PC-9 (cell line): ENCODE results near the gene NT5C2. TPM values are rescaled to one million over a fixed set of nuclear protein-coding genes. Genes with fewer than 3 reads are reported as not detected.

Experiments
- BruUV-seq: library from RNA; stranded (reverse); fragments of 400-500 nt; replicated peaks from 2 replicates; lab custom pipeline; 2021; lab: Mats Ljungman, UMichigan
- CTCF ChIA-PET: fragments of 300-600 bp; sonication (Branson Sonifier 250); formaldehyde crosslinking; loops from one replicate; lab custom pipeline; 2022; ENCODE audit warnings: antibody characterized with exemption; lab: Charles Lee
- POLR2A ChIA-PET: fragments of 300-600 bp; sonication (Branson Sonifier 250); formaldehyde crosslinking; loops from one replicate; lab custom pipeline; 2022; ENCODE audit warnings: antibody characterized with exemption; ENCODE audit not compliant: unreplicated experiment; lab: Charles Lee
- DNase-seq, 2 experiments: peaks; one replicate each; pipeline versions ENCODE4 v3.0.0 to v3.0.0-alpha.2; 2015 to 2022; ENCODE audit warnings: mixed read lengths in 1 of 2
- H2AFZ ChIP-seq: fragments of 200-600 bp; sonication (generic); 2 replicates; pipeline ENCODE4 v1.8.1; 2017; ENCODE audit warnings: antibody characterized with exemption
- H3F3A ChIP-seq: fragments of 200-600 bp; sonication (generic); 2 replicates; pipeline ENCODE4 v1.8.1; 2017; ENCODE audit warnings: antibody characterized with exemption, mild to moderate bottlenecking, low read depth; ENCODE audit not compliant: insufficient read depth
- H3K27ac ChIP-seq: fragments of 200-600 bp; sonication (generic); 2 replicates; pipeline ENCODE4 v1.6.1; 2016; ENCODE audit warnings: mixed run types
- H3K27me3 ChIP-seq: fragments of 200-600 bp; sonication (generic); 2 replicates; pipeline ENCODE4 v1.6.1; 2016; ENCODE audit warnings: low read depth, mixed run types; ENCODE audit not compliant: insufficient read depth
- H3K36me3 ChIP-seq: fragments of 200-600 bp; sonication (generic); 2 replicates; pipeline ENCODE4 v1.6.1; 2016; ENCODE audit warnings: low read depth, mixed run types
- H3K4me1 ChIP-seq: fragments of 200-600 bp; sonication (generic); replicated peaks from 2 replicates; pipeline ENCODE4 v1.6.1; 2016; ENCODE audit warnings: mixed run types; ENCODE audit not compliant: insufficient read depth
- H3K4me2 ChIP-seq: fragments of 200-600 bp; sonication (generic); 2 replicates; pipeline ENCODE4 v1.6.1; 2017; ENCODE audit warnings: mixed run types
- H3K4me3 ChIP-seq: fragments of 200-600 bp; sonication (generic); 2 replicates; pipeline ENCODE4 v1.6.1; 2016; ENCODE audit warnings: mixed run types
- H3K79me2 ChIP-seq: fragments of 200-600 bp; sonication (generic); 2 replicates; pipeline ENCODE4 v1.6.1; 2017; ENCODE audit warnings: low read depth, mixed run types
- H3K9me2 ChIP-seq: fragments of 200-600 bp; sonication (generic); 2 replicates; pipeline ENCODE4 v1.8.1; 2017; ENCODE audit warnings: mild to moderate bottlenecking; ENCODE audit not compliant: insufficient read depth
- H3K9me3 ChIP-seq: fragments of 200-600 bp; sonication (generic); 2 replicates; pipeline ENCODE4 v1.8.1; 2016; ENCODE audit warnings: low read depth; ENCODE audit not compliant: insufficient read depth
- H4K20me1 ChIP-seq: fragments of 200-600 bp; sonication (generic); 2 replicates; pipeline ENCODE4 v1.8.1; 2017; ENCODE audit not compliant: insufficient read depth
- EZH2 ChIP-seq: fragments of 200-600 bp; sonication (generic); IDR thresholded peaks from 2 replicates; pipeline ENCODE4 v1.8.0; 2017; ENCODE audit warnings: antibody characterized with exemption, low read depth
- intact Hi-C: fragments of 100-400 bp; cut with micrococcal nuclease; formaldehyde crosslinking; loops from one replicate; pipeline ENCODE4 v1.10.0; 2022; ENCODE audit not compliant: unreplicated experiment
- total RNA-seq: library from RNA; stranded (reverse); gene quantifications from 2 replicates; pipeline ENCODE4 v1.2.3, GENCODE V29; 2021
- TF ChIP-seq, protein P1 (sequence below): fragments of 200-600 bp; sonication (generic); conservative IDR thresholded peaks from 2 replicates; pipeline ENCODE4 v1.6.1; 2017; ENCODE audit warnings: mixed run types, antibody characterized with exemption, mild to moderate bottlenecking, moderate library complexity

NT5C2 gene
- total RNA-seq, 1 experiment from 2014 or later = 67.9 TPM

DNA sequence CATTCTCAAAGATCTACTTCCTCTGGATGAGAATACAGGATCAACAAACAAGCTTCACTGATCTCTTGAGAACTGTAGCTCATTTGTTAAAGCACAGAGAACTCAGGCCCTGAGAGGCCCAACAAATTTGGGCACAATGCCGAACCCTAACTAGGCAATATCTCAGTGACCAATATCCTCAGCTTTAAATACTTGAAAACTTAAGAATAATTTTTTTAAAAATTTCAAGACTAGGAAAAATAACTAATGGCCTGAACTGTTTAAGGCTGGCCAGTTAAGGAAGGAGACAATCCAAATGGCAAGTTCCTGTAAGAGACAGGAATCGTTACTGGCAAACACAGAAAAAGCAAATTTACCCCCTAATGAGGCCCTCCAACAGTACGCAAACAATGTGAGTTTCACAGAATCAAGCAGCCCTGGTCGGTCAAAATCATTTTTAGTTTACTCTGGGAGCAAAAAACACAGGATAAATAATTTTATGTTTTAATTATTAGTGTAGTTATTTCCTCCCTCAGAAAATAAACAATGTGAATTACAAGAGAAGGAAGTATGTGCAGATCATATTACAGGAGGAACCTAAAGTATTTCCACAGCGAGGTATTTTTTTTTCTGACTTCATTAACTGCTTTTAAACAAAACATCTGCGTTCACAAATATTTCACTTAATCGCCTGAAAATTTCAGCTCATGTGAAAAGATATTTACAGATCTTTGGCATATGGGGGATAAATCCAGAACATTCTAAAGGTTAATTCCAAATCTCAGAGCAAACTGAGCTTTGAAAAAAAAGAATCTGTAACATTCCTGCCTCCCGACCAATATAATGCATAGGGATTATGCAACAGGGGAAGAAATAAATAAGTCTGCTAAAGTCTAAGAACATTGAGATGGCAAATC is 39.5 kb downstream of the NT5C2 start:
- Histone ChIP-seq H3K9me3 (no peaks in the 10 kb centered on the region), H3K79me2 (peaks cover 78% of the 10 kb centered on the region), H3F3A (peaks cover 50% of the 10 kb centered on the region), H3K4me1 (peaks cover 47% of the 10 kb centered on the region), H2AFZ (no peak overlapping the region), H3K27ac (peak overlapping the region; percentile 78), H3K4me2 (peak overlapping the region; percentile 68), H3K27me3 (no peaks in the 10 kb centered on the region), H3K4me3 (peak overlapping the region; percentile 24; the same call in 1 of the 2 replicates), H3K36me3 (peaks cover 27% of the 10 kb centered on the region), H4K20me1 (no peaks in the 10 kb centered on the region), H3K9me2 (no peaks in the 10 kb centered on the region)
- ChIA-PET CTCF (interaction anchor here (1.5 kb wide), 1 partner anchor 85 kb away, joined by 7 read pairs; no protein-coding TSS in a partner anchor), POLR2A (interaction anchor here (0.8 to 1.2 kb wide), 2 partner anchors 13 to 508 kb away, joined by 6 to 8 read pairs; no protein-coding TSS in a partner anchor)
- no peak for TF ChIP-seq EZH2
- no TSS peak for BruUV-seq
- intact Hi-C loops = no loop called here
- peak in 1 of 2 experiments; percentile 66 for DNase-seq

DNA sequence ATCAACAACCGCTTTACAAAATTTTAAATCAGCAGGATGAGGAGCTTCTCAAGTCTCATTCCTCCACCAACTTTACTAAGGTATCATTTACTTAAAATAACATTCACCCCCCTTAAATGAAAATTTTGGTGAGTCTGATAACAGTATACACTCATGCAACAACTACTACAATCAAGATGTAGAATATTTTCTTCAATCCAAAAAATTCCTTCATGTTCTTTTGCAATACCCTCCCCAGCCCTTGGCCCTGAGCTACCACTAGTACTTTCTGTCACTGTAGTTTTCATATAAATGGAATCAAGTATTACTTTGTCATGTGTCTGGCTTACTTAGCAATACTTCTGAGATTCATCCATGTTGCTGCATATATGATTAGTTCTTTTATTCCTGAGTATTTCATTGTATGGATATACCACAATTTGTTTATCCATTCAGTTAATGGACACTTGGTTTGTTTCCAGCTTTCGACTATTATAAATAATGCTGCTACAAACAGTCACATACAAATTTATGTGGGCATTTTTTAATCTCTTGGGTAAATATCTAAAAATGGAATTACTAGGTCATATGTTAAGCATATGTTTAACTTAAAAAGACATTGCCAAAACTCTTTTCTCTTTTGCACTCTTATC is 43.0 kb downstream of the NT5C2 start:
- POLR2A ChIA-PET = no interaction called here
- Histone ChIP-seq H3K9me2 (no peaks in the 10 kb centered on the region), H3K79me2 (peaks cover 78% of the 10 kb centered on the region), H3K4me3 (no peak overlapping the region), H3K4me2 (no peak overlapping the region), H3K9me3 (no peaks in the 10 kb centered on the region), H3K36me3 (peaks cover 36% of the 10 kb centered on the region), H2AFZ (no peak overlapping the region), H3K4me1 (peaks cover 47% of the 10 kb centered on the region), H3K27me3 (no peaks in the 10 kb centered on the region), H4K20me1 (no peaks in the 10 kb centered on the region), H3F3A (peaks cover 34% of the 10 kb centered on the region), H3K27ac (no peak overlapping the region)
- TF ChIP-seq EZH2 = no peak
- TF ChIP-seq, protein P1, sequence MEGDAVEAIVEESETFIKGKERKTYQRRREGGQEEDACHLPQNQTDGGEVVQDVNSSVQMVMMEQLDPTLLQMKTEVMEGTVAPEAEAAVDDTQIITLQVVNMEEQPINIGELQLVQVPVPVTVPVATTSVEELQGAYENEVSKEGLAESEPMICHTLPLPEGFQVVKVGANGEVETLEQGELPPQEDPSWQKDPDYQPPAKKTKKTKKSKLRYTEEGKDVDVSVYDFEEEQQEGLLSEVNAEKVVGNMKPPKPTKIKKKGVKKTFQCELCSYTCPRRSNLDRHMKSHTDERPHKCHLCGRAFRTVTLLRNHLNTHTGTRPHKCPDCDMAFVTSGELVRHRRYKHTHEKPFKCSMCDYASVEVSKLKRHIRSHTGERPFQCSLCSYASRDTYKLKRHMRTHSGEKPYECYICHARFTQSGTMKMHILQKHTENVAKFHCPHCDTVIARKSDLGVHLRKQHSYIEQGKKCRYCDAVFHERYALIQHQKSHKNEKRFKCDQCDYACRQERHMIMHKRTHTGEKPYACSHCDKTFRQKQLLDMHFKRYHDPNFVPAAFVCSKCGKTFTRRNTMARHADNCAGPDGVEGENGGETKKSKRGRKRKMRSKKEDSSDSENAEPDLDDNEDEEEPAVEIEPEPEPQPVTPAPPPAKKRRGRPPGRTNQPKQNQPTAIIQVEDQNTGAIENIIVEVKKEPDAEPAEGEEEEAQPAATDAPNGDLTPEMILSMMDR = no peak
- BruUV-seq = no TSS peak
- intact Hi-C loops = no loop called here
- CTCF ChIA-PET = no interaction called here
- no peak for DNase-seq

DNA sequence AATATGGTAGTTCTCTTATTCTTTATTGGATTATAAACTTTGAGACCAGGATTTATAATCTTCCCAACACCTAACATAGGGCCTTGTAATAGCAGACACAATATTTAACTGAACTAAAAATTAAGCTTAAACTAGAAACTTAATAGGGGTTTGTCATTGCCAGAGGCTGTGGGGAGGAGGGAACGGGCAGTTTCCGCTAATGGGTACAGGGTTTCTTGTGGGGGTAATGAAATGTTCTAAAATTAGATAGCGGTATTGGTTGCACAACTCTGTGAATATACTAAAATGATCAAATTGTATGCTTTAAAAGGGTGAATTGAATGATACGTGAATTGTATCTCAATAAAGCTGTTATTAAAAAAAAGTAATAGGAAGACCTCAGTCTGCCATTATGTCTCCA is 45.4 kb downstream of the NT5C2 start:
- ChIA-PET CTCF (no interaction called here), POLR2A (no interaction called here)
- H3K27me3 ChIP-seq = no peaks in the 10 kb centered on the region
- no peaks in the 10 kb centered on the region for H3K9me2 ChIP-seq
- H3K36me3 ChIP-seq = peaks cover 30% of the 10 kb centered on the region
- H2AFZ ChIP-seq = no peak overlapping the region
- H4K20me1 ChIP-seq = no peaks in the 10 kb centered on the region
- DNase-seq = no peak
- H3K4me2 ChIP-seq = no peak overlapping the region
- H3K4me3 ChIP-seq = no peak overlapping the region
- H3K79me2 ChIP-seq = peaks cover 79% of the 10 kb centered on the region
- no TSS peak for BruUV-seq
- H3F3A ChIP-seq = peaks cover 18% of the 10 kb centered on the region
- peaks cover 22% of the 10 kb centered on the region for H3K4me1 ChIP-seq
- intact Hi-C loops = no loop called here
- H3K27ac ChIP-seq = no peak overlapping the region
- no peak for TF ChIP-seq EZH2
- TF ChIP-seq, protein P1 = no peak
- no peaks in the 10 kb centered on the region for H3K9me3 ChIP-seq
